Measurements from ENCODE around the gene PTOV1.

PTOV1 gene

DNA sequence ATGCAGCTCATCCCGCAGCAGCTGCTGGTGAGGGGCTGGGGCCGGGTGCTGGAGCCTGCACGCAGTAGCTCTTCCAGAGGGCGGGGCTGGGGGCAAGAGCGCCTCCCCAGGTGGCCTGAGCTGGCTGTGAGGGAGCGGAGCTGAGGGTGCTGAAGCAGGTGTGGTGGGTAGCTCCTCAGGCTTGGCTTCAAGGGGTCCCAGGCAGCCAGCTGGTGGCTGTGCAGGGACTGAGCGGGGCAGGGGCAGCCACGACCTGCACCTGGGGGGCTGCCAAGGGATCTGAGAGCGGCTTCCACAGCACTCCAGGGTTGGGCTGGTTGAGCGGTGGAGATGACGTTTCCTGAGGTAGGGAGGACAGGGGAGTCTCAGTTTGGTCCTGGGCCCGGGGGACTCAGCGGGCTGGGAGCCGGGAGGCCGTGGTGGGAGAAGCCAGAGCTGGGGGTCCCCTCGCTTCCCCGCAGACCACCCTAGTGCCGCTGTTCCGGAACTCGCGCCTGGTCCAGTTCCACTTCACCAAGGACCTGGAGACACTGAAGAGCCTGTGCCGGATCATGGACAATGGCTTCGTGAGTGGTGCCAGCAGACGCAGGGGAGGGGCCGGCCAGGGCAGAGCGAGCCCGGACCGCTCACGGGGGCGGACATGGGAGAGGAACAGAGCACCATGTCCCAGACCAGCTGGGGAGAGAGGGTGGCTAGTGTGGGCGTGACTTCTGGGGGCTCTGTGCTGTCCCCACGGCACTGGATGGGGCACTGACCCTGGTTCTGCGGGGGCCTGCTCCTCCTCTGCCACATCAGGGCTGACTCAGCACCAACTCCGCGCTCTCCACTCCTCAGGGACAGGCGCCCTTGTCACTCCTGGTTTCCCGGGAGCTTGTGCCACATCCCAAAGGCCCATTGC lies 7.4 kb downstream of the PTOV1 start:
- Histone ChIP-seq H3K36me3 (ENCODE audit: control insufficient read depth in 2 of 2, insufficient read depth in 1 of 2, low read length in 2 of 2) (peaks cover 16 to 88% of the 10 kb centered on the region in 2 experiments), H3K4me1 (ENCODE audit: control insufficient read depth, insufficient read depth, low read length) (peaks cover 15% of the 10 kb centered on the region), H3K27ac (ENCODE audit: extremely low read depth, low read depth, low read length) (peak overlapping the region; percentile 53), H3K4me3 (ENCODE audit: low read depth, low read length) (no peak overlapping the region), H3K9me3 (ENCODE audit: control insufficient read depth, insufficient read depth, low read depth, low read length) (no peaks in the 10 kb centered on the region)
- ChIA-PET POLR2A (interaction anchor here (0.7 to 3.1 kb wide), 10 partner anchors 8 to 140 kb away, joined by 3 to 28 read pairs (median 3); partner anchors contain the start of genes AKT1S1, AP2A1, MED25 and PNKP), CTCF (interaction anchor here (1.0 to 1.4 kb wide), 3 partner anchors 10 to 177 kb away, joined by 3 to 4 read pairs (median 3); no protein-coding TSS in a partner anchor)
- TF ChIP-seq ZNF596 (tag by site-specific recombination; IDR thresholded peaks at IDR 0.05) (no peak), HOXA7 (CRISPR knock-in tag; IDR thresholded peaks at IDR 0.05; ENCODE audit: borderline replicate concordance) (no peak), ZNF521 (tag by site-specific recombination; IDR thresholded peaks at IDR 0.05) (no peak), ZNF747 (tag by site-specific recombination; IDR thresholded peaks at IDR 0.05) (no peak), KLF17 (tag by site-specific recombination; IDR thresholded peaks at IDR 0.05) (no peak), ZNF302 (tag by site-specific recombination; IDR thresholded peaks at IDR 0.05; ENCODE audit: low read depth) (no peak), PATZ1 (tag by site-specific recombination; IDR thresholded peaks at IDR 0.05) (peak; percentile 48), ZNF350 (tag by site-specific recombination; IDR thresholded peaks at IDR 0.05) (no peak), ZNF610 (tag by site-specific recombination; IDR thresholded peaks at IDR 0.05; ENCODE audit: borderline replicate concordance) (no peak), ZNF426 (tag by site-specific recombination; IDR thresholded peaks at IDR 0.05) (no peak), HIC1 (tag by site-specific recombination; IDR thresholded peaks at IDR 0.05) (peak; percentile 62; the same call in 1 of the 2 replicates), ZNF404 (tag by site-specific recombination; IDR thresholded peaks at IDR 0.05) (no peak), INSM2 (tag by site-specific recombination; IDR thresholded peaks at IDR 0.05) (no peak), CTCF (tag by site-specific recombination; IDR thresholded peaks at IDR 0.05) (peak; percentile 48), ZBTB11 (tag by site-specific recombination; conservative IDR thresholded peaks at IDR 0.05; ENCODE audit: low read depth) (peak; percentile 37; the same call in 1 of the 2 replicates), ZFP37 (tag by site-specific recombination; IDR thresholded peaks at IDR 0.05) (no peak), ZNF433 (tag by site-specific recombination; IDR thresholded peaks at IDR 0.05; ENCODE audit: low read depth) (no peak), ZFP41 (tag by site-specific recombination; IDR thresholded peaks at IDR 0.05; ENCODE audit: borderline replicate concordance) (no peak), ZNF146 (tag by site-specific recombination; IDR thresholded peaks at IDR 0.05) (no peak), ZNF423 (tag by site-specific recombination; IDR thresholded peaks at IDR 0.05) (no peak), ZNF571 (tag by site-specific recombination; IDR thresholded peaks at IDR 0.05) (no peak)
- TF ChIP-seq, protein P1, sequence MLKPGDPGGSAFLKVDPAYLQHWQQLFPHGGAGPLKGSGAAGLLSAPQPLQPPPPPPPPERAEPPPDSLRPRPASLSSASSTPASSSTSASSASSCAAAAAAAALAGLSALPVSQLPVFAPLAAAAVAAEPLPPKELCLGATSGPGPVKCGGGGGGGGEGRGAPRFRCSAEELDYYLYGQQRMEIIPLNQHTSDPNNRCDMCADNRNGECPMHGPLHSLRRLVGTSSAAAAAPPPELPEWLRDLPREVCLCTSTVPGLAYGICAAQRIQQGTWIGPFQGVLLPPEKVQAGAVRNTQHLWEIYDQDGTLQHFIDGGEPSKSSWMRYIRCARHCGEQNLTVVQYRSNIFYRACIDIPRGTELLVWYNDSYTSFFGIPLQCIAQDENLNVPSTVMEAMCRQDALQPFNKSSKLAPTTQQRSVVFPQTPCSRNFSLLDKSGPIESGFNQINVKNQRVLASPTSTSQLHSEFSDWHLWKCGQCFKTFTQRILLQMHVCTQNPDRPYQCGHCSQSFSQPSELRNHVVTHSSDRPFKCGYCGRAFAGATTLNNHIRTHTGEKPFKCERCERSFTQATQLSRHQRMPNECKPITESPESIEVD (tag by site-specific recombination; IDR thresholded peaks at IDR 0.05) = no peak

All from HEK293 (cell line).